GM18498 (cell line): Measurements from ENCODE around the gene UBTD1.

Experiments
- ATAC-seq: cut with Tn5 transposase; IDR thresholded peaks from one replicate; pipeline ENCODE4 v1.9.1; 2021; ENCODE audit warnings: mild to moderate bottlenecking, moderate library complexity; ENCODE audit not compliant: unreplicated experiment

Gene UBTD1

DNA sequence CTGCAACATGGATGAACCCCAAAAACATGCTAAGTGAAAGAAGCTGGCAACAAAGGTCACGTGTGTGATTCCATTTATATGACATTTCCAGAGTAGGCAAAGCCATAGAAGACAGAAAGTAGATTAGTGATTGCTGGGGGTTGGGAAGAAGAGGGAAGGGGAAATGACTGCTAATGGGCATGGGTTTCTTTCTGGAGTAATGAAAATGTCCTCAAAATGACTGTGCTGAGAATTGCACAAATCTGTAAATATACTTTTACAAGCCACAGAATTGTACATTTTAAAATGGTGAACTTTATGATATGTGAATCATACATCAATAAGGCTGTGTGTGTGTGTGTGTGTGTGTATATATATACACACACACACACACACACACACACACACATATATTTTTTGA lies 16.3 kb upstream of the UBTD1 start:
- ATAC-seq = no peak

DNA sequence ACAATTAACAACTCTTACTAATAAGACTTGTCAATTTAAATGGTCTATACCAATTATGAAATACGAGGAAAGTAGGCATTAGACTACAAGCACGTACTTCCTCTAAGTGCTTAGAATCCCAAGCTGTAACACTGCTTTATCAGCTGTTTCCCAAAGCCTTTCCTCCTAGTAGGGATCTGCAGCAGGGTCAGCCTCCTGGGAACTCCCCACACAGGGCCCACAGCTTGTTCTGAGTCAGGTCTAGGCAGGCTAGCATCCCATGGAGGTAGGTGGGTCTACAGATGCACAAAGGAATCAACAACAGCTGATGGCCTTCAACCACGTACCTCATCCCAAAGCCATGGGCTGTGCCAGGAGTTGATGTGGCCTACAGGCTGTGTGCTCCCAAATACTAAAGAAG lies 15.2 kb upstream of the UBTD1 start:
- ATAC-seq = no peak

DNA sequence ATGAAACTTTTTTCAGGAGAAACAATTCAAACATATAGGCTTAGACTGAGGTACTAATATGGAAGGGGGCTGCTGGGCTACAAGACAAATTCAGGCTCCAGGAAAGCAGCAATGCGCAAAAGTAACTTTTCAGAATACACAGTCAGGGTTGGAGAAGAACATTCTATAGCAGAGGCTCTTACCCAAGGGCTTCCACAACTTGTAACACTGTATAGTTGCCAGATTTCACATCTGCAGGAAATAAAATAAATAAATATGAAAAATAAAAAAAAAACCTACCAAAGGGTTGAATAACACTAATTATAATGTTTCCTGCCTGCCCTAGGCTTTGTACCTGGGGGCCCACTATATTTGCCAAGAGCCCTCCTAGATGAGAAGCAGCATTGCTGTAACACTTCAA lies 14.8 kb upstream of the UBTD1 start:
- no peak for ATAC-seq

DNA sequence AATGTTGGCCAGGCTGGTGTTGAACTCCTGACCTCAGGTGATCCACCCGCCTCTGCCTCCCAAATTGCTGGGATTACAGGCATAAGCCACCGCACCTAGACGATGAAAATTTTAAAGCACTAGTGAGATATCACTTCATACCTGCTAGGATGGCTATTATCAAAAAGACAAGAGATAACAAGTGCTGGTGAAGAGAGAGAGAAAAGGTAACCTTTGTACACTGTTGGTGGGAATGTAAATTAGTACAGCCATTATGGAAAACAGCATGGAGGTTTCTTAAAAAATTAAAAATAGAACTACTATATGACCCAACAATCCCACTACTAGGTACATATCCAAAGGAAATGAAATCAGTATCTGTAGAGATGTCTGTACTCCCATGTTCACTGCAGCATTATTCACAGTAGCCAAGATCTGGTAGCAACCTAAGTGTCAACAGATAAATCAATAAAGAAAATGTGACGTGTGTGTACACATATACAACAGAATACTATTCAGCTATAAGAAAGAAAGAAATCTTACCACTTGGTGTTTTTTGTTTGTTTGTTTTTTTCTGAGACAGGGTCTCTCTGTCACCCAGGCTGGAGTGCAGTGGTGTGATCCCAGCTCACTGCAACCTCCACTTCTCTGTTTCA lies 13.0 kb upstream of the UBTD1 start:
- ATAC-seq = no peak

DNA sequence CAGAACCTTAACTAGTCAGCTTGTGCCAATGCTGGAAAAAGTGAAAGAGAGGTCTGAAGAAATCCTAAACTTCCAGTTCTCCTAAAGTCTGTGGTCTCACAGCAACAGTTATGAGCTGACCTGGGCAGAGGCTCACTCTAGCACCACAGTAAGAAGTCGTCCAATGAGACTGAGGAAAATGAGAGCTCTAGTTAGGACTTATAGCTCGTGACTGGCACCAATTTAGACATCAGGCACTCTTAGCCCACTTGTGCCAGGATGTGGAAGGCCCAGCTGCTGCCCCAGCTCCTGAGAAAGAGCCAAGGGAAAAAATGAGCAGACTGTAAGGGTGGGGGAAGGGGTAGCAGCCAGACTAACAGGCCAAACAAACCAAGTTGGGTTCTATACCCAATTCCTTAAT lies 8.1 kb upstream of the UBTD1 start:
- ATAC-seq = no peak

DNA sequence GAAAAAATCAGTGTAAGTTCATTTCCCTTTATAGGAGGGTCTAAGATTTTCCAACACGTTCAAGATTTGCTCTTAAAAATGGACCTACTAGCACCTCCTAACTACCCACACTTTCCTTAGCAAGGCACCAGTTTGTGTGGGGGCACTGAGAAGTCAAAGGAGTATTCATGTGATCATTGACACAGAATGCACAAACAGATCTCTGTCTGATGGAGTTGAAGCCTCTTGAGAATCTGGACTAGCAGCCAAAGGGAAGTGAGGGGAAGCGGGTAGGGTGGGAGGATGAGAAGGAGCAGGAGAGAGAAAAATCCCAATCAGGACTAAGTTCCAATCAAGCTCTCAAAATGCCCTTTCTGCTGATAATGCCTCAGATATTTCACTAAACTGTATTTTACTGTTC lies 4.6 kb upstream of the UBTD1 start:
- ATAC-seq = no peak

DNA sequence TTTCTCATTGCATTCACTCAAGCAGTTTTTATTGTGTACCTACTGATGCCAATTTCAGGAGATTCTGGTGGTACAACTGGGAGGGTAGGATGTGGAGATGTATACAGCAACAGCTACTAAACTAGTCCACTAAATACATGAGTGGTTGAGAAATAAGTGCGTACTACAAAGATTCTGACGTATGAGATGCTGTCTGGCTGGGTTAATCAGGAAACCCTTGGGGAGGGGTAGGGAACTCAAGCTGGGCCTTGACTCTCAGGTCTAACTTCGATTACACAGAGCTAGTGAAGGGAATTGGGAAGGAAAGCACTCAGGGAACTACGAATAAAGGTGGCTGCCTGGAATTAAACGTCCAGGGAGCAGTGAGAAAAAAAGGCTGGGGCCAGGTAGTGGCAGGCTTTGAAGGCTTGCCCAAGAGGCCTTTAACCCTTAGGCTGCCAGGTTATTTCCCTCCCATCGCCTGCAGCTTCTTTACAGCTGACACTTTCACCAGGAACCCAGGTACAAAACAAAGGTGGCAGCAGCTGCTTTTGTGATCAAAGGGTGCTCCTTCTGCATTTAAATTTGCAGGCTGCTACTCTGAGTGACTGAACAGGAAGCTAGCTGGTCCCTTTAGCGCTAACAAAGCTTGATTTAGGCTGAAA lies 3.7 kb upstream of the UBTD1 start:
- no peak for ATAC-seq

DNA sequence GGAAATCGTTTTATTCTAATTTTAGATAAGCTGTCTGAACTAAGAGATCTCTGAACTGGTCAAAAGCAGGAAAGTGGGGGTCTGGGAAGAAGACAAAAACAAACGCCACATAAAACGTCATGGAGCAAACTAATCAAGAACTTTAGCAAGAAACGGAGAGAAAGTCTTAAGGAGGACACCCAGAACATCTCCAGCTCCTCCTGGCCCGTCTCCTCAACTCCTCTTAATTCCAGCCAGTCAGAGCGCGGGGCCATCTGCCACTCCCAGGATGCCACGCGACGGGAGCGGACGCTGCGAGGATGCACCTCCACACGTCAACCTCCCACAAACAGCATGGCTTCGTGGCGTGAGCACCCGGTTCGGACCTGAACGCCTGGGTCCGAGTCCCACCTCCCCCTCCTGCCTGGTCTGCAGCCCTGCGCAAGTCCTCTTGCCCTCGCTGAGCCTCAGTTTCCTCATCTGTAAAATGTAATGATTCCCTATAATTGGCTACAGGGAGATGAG lies 1.1 kb upstream of the UBTD1 start:
- ATAC-seq = peak; percentile 28

DNA sequence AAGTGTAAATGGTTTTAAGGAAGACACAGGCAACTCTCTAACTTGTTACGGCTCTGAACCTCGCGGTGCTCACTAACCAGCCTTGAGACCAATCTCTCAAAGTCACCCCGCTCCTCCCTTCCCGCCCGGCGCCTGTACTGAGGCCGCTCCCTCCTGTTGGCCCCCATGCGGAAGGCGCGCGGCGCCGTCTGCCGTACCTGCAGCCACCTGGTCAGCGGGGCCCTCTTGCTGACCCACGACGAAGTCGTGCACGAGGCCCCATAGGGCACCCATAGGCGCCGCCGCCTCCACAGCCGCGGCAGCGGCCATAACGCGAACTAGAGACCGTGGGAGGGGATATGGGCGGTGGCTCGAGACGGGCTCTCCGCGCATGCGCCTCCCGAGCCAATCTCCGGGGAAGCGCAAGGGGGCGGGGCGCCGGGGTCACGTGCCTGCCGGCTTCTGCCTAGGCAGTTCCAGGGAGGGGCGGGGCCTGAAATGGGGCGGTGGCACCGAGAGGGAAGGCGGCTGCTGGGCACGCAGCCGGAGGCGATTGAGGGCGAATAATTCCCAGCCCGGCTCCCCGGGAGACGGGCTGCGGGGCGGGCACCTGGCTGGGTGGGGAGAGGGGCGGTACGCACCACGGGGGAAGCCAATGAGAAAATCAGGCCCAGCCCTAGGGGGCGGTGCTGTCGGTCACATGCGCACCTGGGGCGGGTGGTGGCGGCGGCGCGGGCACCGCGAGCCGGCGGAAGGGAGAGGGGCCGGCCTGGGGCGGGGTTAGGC lies 466 bp upstream of the UBTD1 start, which contains the start of gene MMS19:
Gene MMS19, minus strand, starts transcription at position 347 of the 765 bp plus-strand sequence. Its CDS starts 38 bp downstream, at position 309.
- peak; percentile 93 for ATAC-seq

DNA sequence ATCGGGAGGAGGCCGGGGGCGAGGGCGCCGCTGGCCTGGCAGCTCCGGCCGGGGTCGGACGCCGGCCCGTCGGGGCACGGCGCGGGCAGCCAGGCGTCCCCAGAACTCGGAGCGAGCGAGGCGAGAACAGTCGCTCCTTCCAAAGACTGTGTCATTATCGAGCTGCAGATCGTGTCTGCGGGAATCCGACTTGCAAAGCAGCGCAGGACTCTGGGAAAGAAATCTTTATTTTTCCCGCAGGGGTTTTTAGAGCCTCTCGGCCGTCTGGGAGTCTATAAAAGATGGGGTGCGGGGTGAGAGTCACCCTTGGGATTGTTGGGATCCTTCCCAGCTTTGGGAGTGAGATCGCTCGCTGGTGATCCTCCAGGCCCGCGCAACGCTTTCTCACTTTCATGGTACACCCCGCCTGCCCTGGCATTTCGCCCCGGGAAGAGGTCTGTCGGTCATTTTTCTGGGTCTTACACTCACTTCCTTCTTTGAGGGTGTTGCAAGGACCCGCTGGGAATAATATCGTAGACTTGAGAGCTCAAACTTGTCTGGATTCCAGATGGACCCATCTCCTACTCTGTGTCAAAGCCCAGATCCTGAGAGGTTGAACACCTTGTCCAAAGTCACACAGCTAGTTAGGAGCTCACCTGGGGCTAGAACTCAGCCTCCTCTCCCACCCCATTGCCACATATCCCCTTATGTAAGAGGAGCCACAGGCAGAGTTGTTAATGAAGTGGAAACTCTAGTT lies 1.0 kb downstream of the UBTD1 start:
- ATAC-seq = no peak

DNA sequence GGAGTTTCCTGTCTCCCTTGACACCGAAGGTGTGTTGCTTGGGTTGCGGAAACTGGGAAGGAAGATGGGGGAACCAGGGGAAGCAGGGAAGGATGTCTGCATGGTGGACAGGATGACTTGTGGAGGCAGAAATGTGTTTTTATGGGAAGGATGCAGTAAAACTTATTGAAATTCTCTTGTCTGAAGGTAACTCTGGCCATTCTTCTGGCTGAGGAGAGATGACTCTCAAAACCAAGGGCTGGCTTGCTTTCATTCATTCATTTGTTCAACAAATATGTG lies 1.5 kb downstream of the UBTD1 start:
- no peak for ATAC-seq

DNA sequence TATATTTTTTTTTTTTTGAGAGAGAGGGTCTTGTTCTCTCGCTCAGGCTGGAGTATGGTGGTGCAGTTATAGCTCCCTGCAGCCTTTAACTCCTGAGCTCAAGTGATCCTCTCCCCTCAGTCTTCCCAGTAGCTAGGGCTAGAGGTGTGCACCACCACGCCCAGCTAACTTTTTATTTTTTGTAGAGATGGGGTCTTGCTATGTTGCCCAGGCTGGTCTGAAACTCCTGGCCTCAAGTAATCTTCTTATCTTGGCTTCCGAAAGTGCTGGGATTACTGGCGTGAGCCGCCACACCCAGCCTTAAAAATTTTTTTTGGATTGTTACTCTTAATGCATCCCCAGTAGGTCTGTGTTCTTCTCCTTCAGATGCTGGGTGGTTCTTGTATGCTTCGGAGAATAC lies 4.2 kb downstream of the UBTD1 start:
- ATAC-seq = no peak

DNA sequence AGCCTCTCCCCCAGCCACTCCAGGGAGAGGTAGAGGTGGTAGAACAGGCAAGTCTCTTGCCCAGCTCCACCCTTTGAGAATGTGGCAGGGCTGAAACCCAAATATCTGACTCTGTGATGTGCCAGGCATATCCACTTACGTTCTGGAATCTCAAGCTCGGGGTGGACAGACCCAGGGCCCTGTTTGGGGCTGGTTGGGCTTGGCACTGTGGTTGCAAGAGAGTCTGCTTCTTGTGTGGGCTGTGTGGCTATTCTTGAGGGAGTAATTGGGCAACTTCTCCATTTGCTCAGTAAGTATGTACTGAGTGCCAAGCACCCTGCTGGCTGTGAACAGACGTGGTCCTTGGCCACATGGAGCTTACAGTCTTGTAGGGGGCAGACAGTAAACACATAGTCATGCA lies 4.7 kb downstream of the UBTD1 start:
- ATAC-seq = no peak

DNA sequence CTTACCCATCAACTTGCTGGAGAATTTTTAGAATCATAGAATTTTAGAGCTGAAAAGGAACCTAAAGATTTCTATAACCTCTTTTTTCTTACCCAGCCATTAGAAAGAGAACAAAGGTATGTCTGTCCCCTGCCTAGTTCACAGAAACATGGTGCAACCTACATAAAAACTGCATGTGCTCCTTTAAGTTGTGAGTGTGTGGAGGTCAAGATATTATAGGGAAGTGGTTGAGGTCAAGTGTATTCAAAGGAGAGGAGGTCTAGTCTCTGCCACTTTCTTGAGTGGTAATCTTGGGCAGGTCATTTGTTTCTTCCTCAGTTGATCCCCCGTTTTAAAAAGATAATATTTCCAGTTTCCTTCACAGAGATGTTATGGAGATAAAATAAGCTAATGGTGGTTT lies 6.4 kb downstream of the UBTD1 start:
- no peak for ATAC-seq

DNA sequence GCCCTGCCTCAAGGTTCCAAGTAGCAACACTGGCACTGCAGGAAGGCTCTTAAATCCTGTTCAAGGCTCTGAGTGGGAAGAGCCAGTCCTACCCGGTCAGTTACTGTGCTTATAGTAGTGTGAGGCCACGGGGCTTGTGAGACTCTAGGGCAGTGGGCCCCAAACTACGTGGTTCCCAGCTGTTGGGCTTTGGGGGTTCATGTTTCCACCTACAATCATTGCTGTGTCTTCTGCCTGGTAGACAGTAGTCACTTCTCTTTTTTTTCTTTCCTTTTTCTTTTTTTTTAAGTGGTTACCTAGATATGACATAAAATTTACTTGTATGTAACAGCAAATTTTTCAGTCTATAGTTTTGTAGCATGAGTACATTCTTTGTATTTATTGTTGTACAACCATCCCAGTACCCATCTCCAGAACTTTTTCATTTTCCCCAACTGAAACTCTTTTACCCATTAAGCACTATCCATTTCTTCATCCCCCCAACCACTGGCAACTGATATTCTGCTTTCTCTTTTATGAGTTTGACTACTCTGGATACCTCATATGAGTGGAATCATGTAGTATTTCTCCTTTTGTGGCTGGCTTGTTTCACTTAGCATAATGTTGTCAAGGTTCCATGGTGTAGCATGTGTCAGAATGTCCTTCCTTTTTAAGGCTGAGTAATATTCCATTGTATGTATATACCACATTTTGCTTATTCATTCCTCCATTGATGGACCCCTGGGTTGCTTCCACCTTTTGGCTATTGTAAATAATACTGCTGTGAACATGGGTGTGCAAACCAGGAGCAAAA lies 7.7 kb downstream of the UBTD1 start:
- no peak for ATAC-seq

DNA sequence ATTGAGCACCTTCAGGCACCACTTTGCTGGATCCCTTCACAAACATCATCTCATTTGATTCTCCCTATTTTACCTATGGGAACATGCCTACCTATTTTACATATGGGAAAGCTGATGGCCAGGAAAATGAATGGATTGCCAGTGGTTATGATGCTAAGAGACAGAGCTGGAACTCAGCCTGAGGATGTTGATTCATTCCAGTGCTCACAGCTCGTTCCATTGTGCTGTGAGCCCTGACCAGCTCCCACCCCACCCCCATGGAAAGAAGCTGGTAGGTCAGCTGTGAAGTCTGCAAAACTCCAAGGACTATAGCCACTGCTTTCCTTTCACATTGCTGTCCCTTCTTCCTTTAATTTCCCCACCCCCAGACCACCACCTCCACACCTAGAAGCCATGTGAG lies 9.6 kb downstream of the UBTD1 start:
- no peak for ATAC-seq

DNA sequence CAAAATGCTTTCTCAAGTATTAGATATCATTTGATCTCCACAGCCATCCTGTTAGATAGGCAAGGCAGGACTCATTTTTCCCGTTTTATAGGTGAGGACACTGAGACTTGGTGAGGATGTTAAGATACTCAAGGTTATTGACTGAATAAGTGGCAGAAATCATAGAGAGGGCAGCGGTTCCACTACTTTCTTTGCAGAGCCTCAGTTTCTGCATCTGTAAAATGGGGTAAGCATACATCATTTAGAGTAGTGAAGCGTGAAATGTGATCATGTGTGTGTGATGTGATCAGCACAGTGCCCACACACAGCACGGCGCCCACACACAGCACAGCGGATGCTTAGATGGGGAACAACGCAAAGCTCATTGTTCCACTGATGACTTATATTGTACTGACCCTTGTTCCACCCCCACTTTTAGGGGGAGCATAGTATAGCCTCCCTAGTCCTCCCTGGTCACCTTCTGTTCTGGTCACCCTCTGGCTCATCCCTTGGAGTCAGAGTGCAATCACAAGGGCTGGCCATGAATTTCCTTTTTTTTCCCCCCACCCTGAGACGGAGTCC lies 10.5 kb downstream of the UBTD1 start:
- ATAC-seq = no peak

DNA sequence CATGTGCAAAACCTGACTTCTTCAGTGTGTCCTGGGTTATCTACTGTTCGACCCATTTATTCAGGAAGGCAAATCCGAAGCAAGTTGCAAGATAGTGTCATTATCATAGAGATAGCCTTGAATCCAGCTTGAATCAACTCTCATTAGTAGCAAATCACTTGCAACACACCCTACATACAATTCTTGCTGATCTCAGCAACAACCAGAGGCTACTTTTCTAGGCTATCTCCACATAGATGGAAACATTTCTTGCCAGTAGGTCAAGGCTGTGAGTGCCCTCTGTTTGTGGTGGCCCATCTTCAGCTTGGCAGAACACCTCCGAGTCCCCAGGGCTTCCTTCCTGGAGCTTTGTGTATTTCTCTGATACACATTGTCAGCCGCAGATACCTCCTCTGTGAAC lies 12.0 kb downstream of the UBTD1 start:
- no peak for ATAC-seq

DNA sequence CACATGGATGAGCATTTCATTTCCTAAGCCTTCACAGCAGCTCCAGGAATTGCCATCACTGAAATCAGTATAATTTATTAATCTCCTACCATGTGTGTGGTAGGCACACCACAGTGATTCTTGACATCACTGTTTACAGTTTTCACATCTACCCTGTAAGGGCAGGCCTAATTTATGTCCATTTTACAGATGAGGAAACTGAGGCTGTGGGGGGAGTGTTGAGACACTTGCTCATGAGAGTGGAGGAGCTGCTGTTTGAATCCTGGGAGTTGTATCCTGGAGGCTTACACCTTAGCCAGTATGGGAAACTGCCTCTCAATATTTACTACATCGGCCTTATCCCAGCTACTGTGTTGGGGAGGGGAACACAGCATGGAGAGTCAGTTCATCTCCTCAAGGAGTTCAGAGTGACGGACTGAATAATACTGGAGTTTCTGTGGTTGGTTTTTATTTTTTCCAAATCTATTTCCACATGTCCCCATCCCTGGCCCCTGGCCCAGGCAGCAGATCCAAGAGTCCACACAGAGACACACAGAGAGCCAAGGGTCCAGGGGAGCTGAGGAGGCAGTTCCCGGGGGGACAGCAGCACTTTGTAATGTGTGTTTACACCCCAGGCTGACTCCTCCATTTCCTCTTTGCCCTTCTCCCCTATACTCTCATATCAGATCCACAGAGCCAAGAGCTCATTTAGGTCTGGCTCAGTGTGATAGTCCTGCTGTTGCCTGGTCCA lies 13.2 kb downstream of the UBTD1 start:
- no peak for ATAC-seq

DNA sequence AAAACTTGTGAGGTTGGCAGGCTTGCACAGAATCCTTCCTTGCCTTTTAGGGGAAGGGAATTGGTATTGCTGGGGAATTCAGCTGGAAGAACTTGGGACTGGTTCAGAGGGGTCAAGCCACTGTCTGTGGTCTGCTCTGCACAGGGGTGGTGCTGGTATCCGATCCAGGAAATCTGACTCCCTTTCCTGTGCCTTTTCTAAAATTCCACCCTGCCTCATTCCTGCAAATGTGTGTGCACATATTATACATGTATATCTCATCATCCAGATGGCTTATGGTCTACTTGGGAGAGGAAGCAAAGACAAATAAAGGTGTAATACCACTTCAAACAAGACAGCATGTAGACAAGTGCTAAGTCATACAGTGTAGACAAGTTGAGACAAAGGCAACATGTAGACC lies 14.3 kb downstream of the UBTD1 start:
- ATAC-seq = no peak
